K562 (cell line): ENCODE results near the gene PIK3CD. TPM values are rescaled to one million over a fixed set of nuclear protein-coding genes. Genes with fewer than 3 reads are reported as not detected.

Source experiments
- BRD4 ChIP-seq: fragments of 200-600 bp; sonication (generic); IDR thresholded peaks from 2 replicates; pipeline ENCODE4 v1.6.1; 2017; ENCODE audit warnings: inconsistent platforms
- ESRRB ChIP-seq: fragments of 250-450 bp; sonication (Bioruptor Pico); IDR thresholded peaks from 2 replicates; pipeline ENCODE4 v1.5.0; 2020; ENCODE audit warnings: mild to moderate bottlenecking, moderate library complexity, borderline replicate concordance
- HNRNPUL1 ChIP-seq: fragments of 200-400 bp; formaldehyde crosslinking; IDR thresholded peaks from 2 replicates; pipeline ENCODE4 v1.6.1; 2017; ENCODE audit warnings: low read length
- NCOA1 ChIP-seq: fragments of 450-650 bp; IDR thresholded peaks from 2 replicates; pipeline ENCODE4 v1.6.1; 2016; ENCODE audit warnings: low read depth
- NCOA6 ChIP-seq: fragments of 450-650 bp; IDR thresholded peaks from 2 replicates; pipeline ENCODE4 v1.6.1; 2017; ENCODE audit warnings: mild to moderate bottlenecking
- NFRKB ChIP-seq: fragments of 450-650 bp; IDR thresholded peaks from 2 replicates; pipeline ENCODE4 v1.6.1; 2016; ENCODE audit warnings: low read depth
- NFYB ChIP-seq: IDR thresholded peaks from 2 replicates; pipeline ENCODE4 v1.6.1; 2011; ENCODE audit warnings: mild to moderate bottlenecking, moderate library complexity; ENCODE audit not compliant: insufficient read length; ENCODE audit errors: extremely low read depth
- NR2C2 ChIP-seq, 2 experiments: fragments of 200-800 bp in 1 of 2; sonication (Bioruptor generic) in 1 of 2; sonication (generic) in 1 of 2; formaldehyde crosslinking in 1 of 2; IDR thresholded peaks; 2 replicates each; pipeline versions ENCODE4 v1.6.1 to v1.8.0; 2016 to 2022; ENCODE audit warnings: mild to moderate bottlenecking in 1 of 2, missing compliant biosample characterization in 1 of 2, missing genetic modification characterization in 1 of 2, missing genetic modification reagents in 1 of 2
- POLR2B ChIP-seq: fragments of 450-650 bp; IDR thresholded peaks from 2 replicates; pipeline ENCODE4 v1.6.1; 2018; ENCODE audit warnings: low read depth; ENCODE audit not compliant: partially characterized antibody
- RBBP5 ChIP-seq: fragments of 200-600 bp; sonication (generic); IDR thresholded peaks from 2 replicates; pipeline ENCODE4 v1.6.1; 2012; ENCODE audit warnings: borderline replicate concordance, mild to moderate bottlenecking, low read length, control low read depth, inconsistent platforms; ENCODE audit not compliant: insufficient read depth, poor library complexity, severe bottlenecking
- SMARCC2 ChIP-seq: fragments of 450-650 bp; IDR thresholded peaks from 2 replicates; pipeline ENCODE4 v1.6.1; 2017; ENCODE audit warnings: antibody characterized with exemption, moderate library complexity, mild to moderate bottlenecking, low read depth
- ZNF134 ChIP-seq: fragments of 250-450 bp; sonication (Bioruptor Pico); conservative IDR thresholded peaks from 2 replicates; pipeline ENCODE4 v1.4.0; 2020
- ZNF165 ChIP-seq: fragments of 250-450 bp; sonication (Bioruptor Pico); IDR thresholded peaks from 2 replicates; pipeline ENCODE4 v1.4.0; 2020; ENCODE audit warnings: borderline replicate concordance
- ZNF584 ChIP-seq: fragments of 200-800 bp; sonication (Bioruptor generic); IDR thresholded peaks from 2 replicates; pipeline ENCODE4 v1.6.1; 2016; ENCODE audit warnings: low read depth, mild to moderate bottlenecking, missing genetic modification characterization, missing compliant biosample characterization
- polyA plus RNA-seq, 8 experiments: library from polyadenylated mRNA; depleted of rRNA in 4 of 8; stranded (reverse) in 5 of 8; unstranded in 3 of 8; fragments of >200 nt; fragmentation: Nextera tagmentation in 2 of 8; fragmentation: Illumina TruSeq in 1 of 8; extraction: Ambion mirVana in 2 of 8; extraction: Trizol in 1 of 8; gene quantifications; 2 replicates each; pipeline versions ENCODE4 v1.2.1 to v1.2.3, GENCODE V29; 2011 to 2014; ENCODE audit warnings: inconsistent platforms in 1 of 8, missing spikeins in 1 of 8
- total RNA-seq, 7 experiments: library from RNA; depleted of rRNA in 6 of 7; stranded (reverse); fragments of >200 nt in 6 of 7; fragmentation: Illumina TruSeq in 2 of 7; extraction: Trizol in 2 of 7; gene quantifications; 2 replicates each; pipeline versions ENCODE4 v1.2.1 to v1.2.3, GENCODE V29; 2011 to 2021; ENCODE audit warnings: low replicate concordance in 1 of 7
- TF ChIP-seq, protein P1 (sequence below): fragments of 450-650 bp; formaldehyde crosslinking; IDR thresholded peaks from 2 replicates; pipeline ENCODE4 v1.4.0; 2020; ENCODE audit warnings: mild to moderate bottlenecking, moderate library complexity
- TF ChIP-seq, protein P2 (sequence below): fragments of 250-450 bp; sonication (Bioruptor Pico); IDR thresholded peaks from 2 replicates; pipeline ENCODE4 v1.4.0; 2020; ENCODE audit warnings: mild to moderate bottlenecking, moderate library complexity
- TF ChIP-seq, protein P3 (sequence below), 2 experiments: fragments of 450-650 bp in 1 of 2; sonication (generic) in 1 of 2; formaldehyde crosslinking; conservative IDR thresholded peaks; 2 replicates each; pipeline versions ENCODE4 v1.4.0 to v1.8.1; 2020 to 2022; ENCODE audit warnings: mild to moderate bottlenecking in 1 of 2, missing genetic modification reagents in 1 of 2
- TF ChIP-seq, protein P4 (sequence below): sonication (generic); formaldehyde crosslinking; IDR thresholded peaks from 2 replicates; pipeline ENCODE4 v1.8.0; 2023; ENCODE audit warnings: mild to moderate bottlenecking, missing genetic modification reagents

PIK3CD gene
- total and polyA plus RNA-seq, 9 of the 15 experiments (the other 6 are each of a cell fraction or from before 2014, with no cell fraction given): 1.8 to 20.8 (median 7.2) TPM

DNA sequence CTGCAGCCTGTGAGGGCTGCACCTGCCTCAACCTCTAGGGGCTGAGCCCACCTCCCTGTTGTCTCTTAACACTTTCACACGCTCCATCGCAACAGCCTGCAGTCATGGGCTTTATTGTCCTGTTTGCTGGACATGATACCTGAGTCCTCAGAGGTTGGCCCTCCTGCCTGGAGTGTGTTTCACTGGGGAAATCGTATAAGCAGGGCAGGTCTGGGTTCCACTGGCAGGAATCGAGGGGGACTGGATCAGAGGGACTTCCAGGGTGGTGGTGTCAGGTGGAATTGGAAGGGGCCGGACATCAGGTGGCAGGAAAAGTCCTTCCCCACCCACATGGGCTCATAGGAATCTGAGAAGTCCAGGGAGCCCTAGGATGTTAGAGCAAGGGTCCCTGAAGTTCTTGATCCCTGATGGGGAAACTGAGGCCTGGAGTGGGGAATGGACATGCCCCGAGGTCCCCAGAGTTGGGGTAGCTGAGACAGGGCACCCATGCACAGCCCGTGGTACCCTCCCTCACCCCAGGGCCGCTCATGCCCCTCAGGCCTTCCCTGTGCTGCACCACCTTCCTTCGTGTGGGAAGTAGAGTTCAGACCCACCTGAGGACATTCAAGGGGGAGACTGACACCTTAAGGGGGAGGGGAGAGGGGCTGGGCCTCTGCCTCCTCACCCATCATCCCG, 66.6 kb downstream of the PIK3CD start (continued):
- no peak for TF ChIP-seq HNRNPUL1
- 0 out of 2 replicates have a peak, but pooled peaks have one; percentile 6 for TF ChIP-seq NCOA1
- no peak for TF ChIP-seq ZNF165
- TF ChIP-seq ZNF584 (CRISPR knock-in tag): no peak
- TF ChIP-seq, protein P1, sequence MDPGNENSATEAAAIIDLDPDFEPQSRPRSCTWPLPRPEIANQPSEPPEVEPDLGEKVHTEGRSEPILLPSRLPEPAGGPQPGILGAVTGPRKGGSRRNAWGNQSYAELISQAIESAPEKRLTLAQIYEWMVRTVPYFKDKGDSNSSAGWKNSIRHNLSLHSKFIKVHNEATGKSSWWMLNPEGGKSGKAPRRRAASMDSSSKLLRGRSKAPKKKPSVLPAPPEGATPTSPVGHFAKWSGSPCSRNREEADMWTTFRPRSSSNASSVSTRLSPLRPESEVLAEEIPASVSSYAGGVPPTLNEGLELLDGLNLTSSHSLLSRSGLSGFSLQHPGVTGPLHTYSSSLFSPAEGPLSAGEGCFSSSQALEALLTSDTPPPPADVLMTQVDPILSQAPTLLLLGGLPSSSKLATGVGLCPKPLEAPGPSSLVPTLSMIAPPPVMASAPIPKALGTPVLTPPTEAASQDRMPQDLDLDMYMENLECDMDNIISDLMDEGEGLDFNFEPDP: no peak
- no peak; the same call in 1 of the 2 replicates for TF ChIP-seq NR2C2 (CRISPR knock-in tag; IDR thresholded peaks at IDR 0.05)
- no peak for TF ChIP-seq NR2C2 (tag; IDR thresholded peaks at IDR 0.05)
- TF ChIP-seq RBBP5: peak; percentile 3
- TF ChIP-seq, protein P2, sequence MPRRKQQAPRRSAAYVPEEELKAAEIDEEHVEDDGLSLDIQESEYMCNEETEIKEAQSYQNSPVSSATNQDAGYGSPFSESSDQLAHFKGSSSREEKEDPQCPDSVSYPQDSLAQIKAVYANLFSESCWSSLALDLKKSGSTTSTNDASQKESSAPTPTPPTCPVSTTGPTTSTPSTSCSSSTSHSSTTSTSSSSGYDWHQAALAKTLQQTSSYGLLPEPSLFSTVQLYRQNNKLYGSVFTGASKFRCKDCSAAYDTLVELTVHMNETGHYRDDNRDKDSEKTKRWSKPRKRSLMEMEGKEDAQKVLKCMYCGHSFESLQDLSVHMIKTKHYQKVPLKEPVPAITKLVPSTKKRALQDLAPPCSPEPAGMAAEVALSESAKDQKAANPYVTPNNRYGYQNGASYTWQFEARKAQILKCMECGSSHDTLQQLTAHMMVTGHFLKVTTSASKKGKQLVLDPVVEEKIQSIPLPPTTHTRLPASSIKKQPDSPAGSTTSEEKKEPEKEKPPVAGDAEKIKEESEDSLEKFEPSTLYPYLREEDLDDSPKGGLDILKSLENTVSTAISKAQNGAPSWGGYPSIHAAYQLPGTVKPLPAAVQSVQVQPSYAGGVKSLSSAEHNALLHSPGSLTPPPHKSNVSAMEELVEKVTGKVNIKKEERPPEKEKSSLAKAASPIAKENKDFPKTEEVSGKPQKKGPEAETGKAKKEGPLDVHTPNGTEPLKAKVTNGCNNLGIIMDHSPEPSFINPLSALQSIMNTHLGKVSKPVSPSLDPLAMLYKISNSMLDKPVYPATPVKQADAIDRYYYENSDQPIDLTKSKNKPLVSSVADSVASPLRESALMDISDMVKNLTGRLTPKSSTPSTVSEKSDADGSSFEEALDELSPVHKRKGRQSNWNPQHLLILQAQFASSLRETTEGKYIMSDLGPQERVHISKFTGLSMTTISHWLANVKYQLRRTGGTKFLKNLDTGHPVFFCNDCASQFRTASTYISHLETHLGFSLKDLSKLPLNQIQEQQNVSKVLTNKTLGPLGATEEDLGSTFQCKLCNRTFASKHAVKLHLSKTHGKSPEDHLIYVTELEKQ (CRISPR knock-in tag): 0 out of 2 replicates have a peak, but pooled peaks have one; percentile 46
- TF ChIP-seq BRD4: no peak; the same call in 1 of the 2 replicates
- TF ChIP-seq NFYB: no peak
- peak; percentile 36; the same call in 1 of the 2 replicates for TF ChIP-seq ZNF134
- no peak for TF ChIP-seq SMARCC2
- TF ChIP-seq POLR2B: no peak
- TF ChIP-seq, protein P3, sequence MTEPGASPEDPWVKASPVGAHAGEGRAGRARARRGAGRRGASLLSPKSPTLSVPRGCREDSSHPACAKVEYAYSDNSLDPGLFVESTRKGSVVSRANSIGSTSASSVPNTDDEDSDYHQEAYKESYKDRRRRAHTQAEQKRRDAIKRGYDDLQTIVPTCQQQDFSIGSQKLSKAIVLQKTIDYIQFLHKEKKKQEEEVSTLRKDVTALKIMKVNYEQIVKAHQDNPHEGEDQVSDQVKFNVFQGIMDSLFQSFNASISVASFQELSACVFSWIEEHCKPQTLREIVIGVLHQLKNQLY (CRISPR knock-in tag; conservative IDR thresholded peaks at IDR 0.05): no peak
- TF ChIP-seq NCOA6: no peak
- TF ChIP-seq, protein P4, sequence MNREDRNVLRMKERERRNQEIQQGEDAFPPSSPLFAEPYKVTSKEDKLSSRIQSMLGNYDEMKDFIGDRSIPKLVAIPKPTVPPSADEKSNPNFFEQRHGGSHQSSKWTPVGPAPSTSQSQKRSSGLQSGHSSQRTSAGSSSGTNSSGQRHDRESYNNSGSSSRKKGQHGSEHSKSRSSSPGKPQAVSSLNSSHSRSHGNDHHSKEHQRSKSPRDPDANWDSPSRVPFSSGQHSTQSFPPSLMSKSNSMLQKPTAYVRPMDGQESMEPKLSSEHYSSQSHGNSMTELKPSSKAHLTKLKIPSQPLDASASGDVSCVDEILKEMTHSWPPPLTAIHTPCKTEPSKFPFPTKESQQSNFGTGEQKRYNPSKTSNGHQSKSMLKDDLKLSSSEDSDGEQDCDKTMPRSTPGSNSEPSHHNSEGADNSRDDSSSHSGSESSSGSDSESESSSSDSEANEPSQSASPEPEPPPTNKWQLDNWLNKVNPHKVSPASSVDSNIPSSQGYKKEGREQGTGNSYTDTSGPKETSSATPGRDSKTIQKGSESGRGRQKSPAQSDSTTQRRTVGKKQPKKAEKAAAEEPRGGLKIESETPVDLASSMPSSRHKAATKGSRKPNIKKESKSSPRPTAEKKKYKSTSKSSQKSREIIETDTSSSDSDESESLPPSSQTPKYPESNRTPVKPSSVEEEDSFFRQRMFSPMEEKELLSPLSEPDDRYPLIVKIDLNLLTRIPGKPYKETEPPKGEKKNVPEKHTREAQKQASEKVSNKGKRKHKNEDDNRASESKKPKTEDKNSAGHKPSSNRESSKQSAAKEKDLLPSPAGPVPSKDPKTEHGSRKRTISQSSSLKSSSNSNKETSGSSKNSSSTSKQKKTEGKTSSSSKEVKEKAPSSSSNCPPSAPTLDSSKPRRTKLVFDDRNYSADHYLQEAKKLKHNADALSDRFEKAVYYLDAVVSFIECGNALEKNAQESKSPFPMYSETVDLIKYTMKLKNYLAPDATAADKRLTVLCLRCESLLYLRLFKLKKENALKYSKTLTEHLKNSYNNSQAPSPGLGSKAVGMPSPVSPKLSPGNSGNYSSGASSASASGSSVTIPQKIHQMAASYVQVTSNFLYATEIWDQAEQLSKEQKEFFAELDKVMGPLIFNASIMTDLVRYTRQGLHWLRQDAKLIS (CRISPR knock-in tag): no peak
- peak; percentile 36; the same call in 1 of the 2 replicates for TF ChIP-seq ESRRB (CRISPR knock-in tag)
- TF ChIP-seq NFRKB: peak; percentile 12; the same call in 1 of the 2 replicates
